HepG2 (cell line): Measurements from ENCODE around the gene LRPPRC. TPM values are rescaled to one million over a fixed set of nuclear protein-coding genes. Genes with fewer than 3 reads are reported as not detected.

ENCODE experiments used
- EP300 ChIP-seq, 3 experiments: sonication (generic) in 1 of 3; formaldehyde crosslinking in 1 of 3; IDR thresholded peaks; 2 replicates each; pipeline versions ENCODE4 v1.5.1 to v1.6.1; 2011 to 2020; ENCODE audit warnings: low read depth in 2 of 3, low read length in 2 of 3, borderline replicate concordance in 1 of 3, improper control_type of control experiment in 1 of 3, mild to moderate bottlenecking in 1 of 3, missing genetic modification reagents in 1 of 3, moderate library complexity in 1 of 3
- KAT7 ChIP-seq: IDR thresholded peaks from 2 replicates; pipeline ENCODE4 v1.6.1; 2018; ENCODE audit warnings: borderline replicate concordance, missing compliant biosample characterization
- NRL ChIP-seq: sonication (generic); formaldehyde crosslinking; IDR thresholded peaks from 2 replicates; pipeline ENCODE4 v1.5.0; 2020; ENCODE audit warnings: missing genetic modification reagents, mild to moderate bottlenecking, moderate library complexity, borderline replicate concordance
- SCMH1 ChIP-seq: sonication (generic); formaldehyde crosslinking; IDR thresholded peaks from 2 replicates; pipeline ENCODE4 v1.9.0; 2021; ENCODE audit warnings: missing genetic modification reagents, mild to moderate bottlenecking, borderline replicate concordance
- SMARCC2 ChIP-seq: fragments of 450-650 bp; IDR thresholded peaks from 2 replicates; pipeline ENCODE4 v1.6.1; 2017; ENCODE audit warnings: antibody characterized with exemption, mild to moderate bottlenecking
- THAP11 ChIP-seq: IDR thresholded peaks from 2 replicates; pipeline ENCODE4 v1.6.1; 2016; ENCODE audit warnings: missing biosample characterization, missing genetic modification reagents
- polyA plus RNA-seq, 8 experiments: library from polyadenylated mRNA; depleted of rRNA in 3 of 8; stranded (reverse) in 7 of 8; unstranded in 1 of 8; fragments of >200 nt; fragmentation: Illumina TruSeq in 4 of 8; extraction: Trizol in 4 of 8; gene quantifications; 2 replicates each; pipeline versions ENCODE4 v1.2.1 to v1.2.3, GENCODE V29; 2011 to 2016; ENCODE audit warnings: low read depth in 4 of 8, missing spikeins in 1 of 8, mixed read lengths in 1 of 8; ENCODE audit not compliant: insufficient read depth in 1 of 8
- total RNA-seq, 5 experiments: library from RNA; depleted of rRNA; stranded (reverse); fragments of >200 nt; fragmentation: Illumina TruSeq; extraction: Trizol; gene quantifications; 2 replicates each; pipeline ENCODE4 v1.2.3, GENCODE V29; 2016; ENCODE audit warnings: low read depth in 1 of 5
- TF ChIP-seq, protein P1 (sequence below): sonication (generic); formaldehyde crosslinking; IDR thresholded peaks from 2 replicates; pipeline ENCODE4 v1.8.1; 2023; ENCODE audit warnings: mild to moderate bottlenecking, missing genetic modification reagents
- TF ChIP-seq, protein P2 (sequence below): fragments of 450-650 bp; IDR thresholded peaks from 2 replicates; pipeline ENCODE4 v1.6.1; 2016
- TF ChIP-seq, protein P3 (sequence below): sonication (generic); formaldehyde crosslinking; IDR thresholded peaks from 2 replicates; pipeline ENCODE4 v1.4.0; 2020; ENCODE audit warnings: mild to moderate bottlenecking, missing genetic modification reagents
- TF ChIP-seq, protein P4 (sequence below): sonication (generic); formaldehyde crosslinking; IDR thresholded peaks from 2 replicates; pipeline ENCODE4 v1.5.0; 2020; ENCODE audit warnings: missing genetic modification reagents
- TF ChIP-seq, protein P5 (sequence below): sonication (generic); formaldehyde crosslinking; IDR thresholded peaks from 2 replicates; pipeline ENCODE4 v1.8.0; 2022; ENCODE audit warnings: missing genetic modification reagents, mild to moderate bottlenecking, moderate library complexity, borderline replicate concordance

The LRPPRC gene
- total and polyA plus RNA-seq, 2 of the 13 experiments (the other 11 are each of a cell fraction or from before 2014, with no cell fraction given) = 117 to 167 TPM

DNA sequence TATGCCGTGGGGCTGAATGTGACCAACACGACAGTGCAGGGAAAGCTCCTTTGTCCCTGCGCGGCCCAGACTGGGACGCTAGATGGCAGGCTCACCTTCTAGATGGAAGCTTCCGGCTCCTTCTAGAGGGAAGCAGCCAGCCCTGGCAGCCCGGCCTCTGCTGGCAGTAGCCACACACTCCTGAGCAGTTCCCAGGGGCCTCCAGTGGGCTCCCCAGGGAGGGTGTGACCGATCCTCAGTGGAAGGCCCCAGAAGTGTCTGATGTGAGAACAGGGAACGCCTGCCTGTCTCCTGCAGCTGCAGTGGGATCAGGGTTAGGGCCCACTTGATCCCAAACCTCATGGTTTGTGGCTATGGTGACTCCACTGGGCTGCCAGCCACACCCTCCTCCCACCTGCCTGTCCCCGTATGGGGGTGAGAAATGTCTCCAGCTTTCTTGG, 48.5 kb upstream of the LRPPRC start (continued):
- TF ChIP-seq NRL (CRISPR knock-in tag) = peak; percentile 71; the same call in 1 of the 2 replicates
- TF ChIP-seq, protein P1, sequence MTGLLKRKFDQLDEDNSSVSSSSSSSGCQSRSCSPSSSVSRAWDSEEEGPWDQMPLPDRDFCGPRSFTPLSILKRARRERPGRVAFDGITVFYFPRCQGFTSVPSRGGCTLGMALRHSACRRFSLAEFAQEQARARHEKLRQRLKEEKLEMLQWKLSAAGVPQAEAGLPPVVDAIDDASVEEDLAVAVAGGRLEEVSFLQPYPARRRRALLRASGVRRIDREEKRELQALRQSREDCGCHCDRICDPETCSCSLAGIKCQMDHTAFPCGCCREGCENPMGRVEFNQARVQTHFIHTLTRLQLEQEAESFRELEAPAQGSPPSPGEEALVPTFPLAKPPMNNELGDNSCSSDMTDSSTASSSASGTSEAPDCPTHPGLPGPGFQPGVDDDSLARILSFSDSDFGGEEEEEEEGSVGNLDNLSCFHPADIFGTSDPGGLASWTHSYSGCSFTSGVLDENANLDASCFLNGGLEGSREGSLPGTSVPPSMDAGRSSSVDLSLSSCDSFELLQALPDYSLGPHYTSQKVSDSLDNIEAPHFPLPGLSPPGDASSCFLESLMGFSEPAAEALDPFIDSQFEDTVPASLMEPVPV = 0 out of 2 replicates have a peak, but pooled peaks have one; percentile 36
- TF ChIP-seq, protein P2, sequence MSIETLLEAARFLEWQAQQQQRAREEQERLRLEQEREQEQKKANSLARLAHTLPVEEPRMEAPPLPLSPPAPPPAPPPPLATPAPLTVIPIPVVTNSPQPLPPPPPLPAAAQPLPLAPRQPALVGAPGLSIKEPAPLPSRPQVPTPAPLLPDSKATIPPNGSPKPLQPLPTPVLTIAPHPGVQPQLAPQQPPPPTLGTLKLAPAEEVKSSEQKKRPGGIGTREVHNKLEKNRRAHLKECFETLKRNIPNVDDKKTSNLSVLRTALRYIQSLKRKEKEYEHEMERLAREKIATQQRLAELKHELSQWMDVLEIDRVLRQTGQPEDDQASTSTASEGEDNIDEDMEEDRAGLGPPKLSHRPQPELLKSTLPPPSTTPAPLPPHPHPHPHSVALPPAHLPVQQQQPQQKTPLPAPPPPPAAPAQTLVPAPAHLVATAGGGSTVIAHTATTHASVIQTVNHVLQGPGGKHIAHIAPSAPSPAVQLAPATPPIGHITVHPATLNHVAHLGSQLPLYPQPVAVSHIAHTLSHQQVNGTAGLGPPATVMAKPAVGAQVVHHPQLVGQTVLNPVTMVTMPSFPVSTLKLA = no peak
- peak; percentile 62 for TF ChIP-seq THAP11
- TF ChIP-seq, protein P3, sequence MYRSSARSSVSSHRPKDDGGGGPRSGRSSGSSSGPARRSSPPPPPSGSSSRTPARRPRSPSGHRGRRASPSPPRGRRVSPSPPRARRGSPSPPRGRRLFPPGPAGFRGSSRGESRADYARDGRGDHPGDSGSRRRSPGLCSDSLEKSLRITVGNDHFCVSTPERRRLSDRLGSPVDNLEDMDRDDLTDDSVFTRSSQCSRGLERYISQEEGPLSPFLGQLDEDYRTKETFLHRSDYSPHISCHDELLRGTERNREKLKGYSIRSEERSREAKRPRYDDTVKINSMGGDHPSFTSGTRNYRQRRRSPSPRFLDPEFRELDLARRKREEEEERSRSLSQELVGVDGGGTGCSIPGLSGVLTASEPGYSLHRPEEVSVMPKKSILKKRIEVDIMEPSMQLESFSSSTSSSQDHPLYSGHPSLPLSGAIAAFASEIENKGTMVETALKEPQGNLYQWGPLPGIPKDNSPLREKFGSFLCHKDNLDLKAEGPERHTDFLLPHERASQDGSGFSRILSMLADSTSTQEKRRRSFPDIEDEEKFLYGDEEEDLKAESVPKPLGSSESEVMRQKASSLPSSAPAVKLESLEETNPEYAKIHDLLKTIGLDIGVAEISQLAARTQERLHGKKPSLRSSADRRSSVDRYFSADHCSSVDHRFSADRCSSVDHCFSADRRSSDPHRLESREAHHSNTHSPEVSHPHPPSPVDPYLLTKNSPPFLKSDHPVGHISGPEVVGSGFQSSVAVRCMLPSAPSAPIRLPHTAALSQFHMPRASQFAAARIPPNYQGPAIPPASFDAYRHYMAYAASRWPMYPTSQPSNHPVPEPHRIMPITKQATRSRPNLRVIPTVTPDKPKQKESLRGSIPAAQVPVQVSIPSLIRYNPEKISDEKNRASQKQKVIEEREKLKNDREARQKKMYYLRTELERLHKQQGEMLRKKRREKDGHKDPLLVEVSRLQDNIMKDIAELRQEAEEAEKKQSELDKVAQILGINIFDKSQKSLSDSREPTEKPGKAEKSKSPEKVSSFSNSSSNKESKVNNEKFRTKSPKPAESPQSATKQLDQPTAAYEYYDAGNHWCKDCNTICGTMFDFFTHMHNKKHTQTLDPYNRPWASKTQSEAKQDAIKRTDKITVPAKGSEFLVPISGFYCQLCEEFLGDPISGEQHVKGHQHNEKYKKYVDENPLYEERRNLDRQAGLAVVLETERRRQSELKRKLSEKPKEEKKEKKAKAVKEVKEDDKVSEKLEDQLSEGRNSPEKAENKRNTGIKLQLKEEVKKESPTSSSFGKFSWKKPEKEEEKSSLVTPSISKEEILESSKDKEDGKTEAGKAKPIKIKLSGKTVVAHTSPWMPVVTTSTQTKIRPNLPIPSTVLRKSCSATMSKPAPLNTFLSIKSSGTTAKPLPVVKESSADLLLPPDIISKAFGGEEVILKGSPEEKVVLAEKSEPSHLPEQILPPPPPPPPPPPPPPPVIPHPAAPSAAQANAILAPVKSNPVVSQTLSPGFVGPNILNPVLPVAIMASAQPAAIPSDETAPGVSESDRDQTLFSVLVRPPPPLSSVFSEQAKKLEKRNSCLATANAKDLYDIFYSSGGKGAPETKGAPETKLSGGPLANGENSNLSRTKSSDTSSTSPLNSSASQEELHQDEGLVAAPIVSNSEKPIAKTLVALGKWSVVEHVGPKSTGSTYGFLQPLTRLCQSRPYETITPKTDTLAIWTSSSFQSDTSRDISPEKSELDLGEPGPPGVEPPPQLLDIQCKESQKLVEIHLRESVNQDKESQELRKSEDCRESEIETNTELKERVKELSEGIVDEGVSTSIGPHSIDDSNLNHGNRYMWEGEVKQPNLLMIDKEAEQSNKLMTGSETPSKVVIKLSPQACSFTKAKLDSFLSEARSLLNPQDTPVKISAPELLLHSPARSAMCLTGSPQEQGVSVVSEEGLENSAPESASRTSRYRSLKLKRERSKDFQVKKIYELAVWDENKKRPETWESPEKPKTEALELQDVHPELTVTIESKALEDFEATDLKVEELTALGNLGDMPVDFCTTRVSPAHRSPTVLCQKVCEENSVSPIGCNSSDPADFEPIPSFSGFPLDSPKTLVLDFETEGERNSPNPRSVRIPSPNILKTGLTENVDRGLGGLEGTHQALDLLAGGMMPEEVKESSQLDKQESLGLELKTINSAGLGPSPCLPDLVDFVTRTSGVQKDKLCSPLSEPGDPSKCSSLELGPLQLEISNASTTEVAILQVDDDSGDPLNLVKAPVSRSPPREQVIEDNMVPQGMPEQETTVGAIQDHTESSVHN (CRISPR knock-in tag) = no peak
- TF ChIP-seq EP300 (IDR thresholded peaks at IDR 0.05; ENCODE audit: low read depth in 2 of 2, low read length in 2 of 2) = no peak
- no peak for TF ChIP-seq EP300 (CRISPR knock-in tag; IDR thresholded peaks at IDR 0.05; ENCODE audit: borderline replicate concordance)
- no peak for TF ChIP-seq SMARCC2
- no peak for TF ChIP-seq SCMH1 (CRISPR knock-in tag)
- 0 out of 2 replicates have a peak, but pooled peaks have one; percentile 36 for TF ChIP-seq KAT7
- TF ChIP-seq, protein P4, sequence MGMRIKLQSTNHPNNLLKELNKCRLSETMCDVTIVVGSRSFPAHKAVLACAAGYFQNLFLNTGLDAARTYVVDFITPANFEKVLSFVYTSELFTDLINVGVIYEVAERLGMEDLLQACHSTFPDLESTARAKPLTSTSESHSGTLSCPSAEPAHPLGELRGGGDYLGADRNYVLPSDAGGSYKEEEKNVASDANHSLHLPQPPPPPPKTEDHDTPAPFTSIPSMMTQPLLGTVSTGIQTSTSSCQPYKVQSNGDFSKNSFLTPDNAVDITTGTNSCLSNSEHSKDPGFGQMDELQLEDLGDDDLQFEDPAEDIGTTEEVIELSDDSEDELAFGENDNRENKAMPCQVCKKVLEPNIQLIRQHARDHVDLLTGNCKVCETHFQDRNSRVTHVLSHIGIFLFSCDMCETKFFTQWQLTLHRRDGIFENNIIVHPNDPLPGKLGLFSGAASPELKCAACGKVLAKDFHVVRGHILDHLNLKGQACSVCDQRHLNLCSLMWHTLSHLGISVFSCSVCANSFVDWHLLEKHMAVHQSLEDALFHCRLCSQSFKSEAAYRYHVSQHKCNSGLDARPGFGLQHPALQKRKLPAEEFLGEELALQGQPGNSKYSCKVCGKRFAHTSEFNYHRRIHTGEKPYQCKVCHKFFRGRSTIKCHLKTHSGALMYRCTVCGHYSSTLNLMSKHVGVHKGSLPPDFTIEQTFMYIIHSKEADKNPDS = no peak
- TF ChIP-seq, protein P5, sequence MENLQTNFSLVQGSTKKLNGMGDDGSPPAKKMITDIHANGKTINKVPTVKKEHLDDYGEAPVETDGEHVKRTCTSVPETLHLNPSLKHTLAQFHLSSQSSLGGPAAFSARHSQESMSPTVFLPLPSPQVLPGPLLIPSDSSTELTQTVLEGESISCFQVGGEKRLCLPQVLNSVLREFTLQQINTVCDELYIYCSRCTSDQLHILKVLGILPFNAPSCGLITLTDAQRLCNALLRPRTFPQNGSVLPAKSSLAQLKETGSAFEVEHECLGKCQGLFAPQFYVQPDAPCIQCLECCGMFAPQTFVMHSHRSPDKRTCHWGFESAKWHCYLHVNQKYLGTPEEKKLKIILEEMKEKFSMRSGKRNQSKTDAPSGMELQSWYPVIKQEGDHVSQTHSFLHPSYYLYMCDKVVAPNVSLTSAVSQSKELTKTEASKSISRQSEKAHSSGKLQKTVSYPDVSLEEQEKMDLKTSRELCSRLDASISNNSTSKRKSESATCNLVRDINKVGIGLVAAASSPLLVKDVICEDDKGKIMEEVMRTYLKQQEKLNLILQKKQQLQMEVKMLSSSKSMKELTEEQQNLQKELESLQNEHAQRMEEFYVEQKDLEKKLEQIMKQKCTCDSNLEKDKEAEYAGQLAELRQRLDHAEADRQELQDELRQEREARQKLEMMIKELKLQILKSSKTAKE (CRISPR knock-in tag) = no peak
